ENCODE data around the gene MTX1.
"Not testable (repeated sequence)": the region's sequence is repeated elsewhere in the genome, so short reads cannot be mapped to it uniquely, and the experiment has no call there.

The MTX1 gene

DNA sequence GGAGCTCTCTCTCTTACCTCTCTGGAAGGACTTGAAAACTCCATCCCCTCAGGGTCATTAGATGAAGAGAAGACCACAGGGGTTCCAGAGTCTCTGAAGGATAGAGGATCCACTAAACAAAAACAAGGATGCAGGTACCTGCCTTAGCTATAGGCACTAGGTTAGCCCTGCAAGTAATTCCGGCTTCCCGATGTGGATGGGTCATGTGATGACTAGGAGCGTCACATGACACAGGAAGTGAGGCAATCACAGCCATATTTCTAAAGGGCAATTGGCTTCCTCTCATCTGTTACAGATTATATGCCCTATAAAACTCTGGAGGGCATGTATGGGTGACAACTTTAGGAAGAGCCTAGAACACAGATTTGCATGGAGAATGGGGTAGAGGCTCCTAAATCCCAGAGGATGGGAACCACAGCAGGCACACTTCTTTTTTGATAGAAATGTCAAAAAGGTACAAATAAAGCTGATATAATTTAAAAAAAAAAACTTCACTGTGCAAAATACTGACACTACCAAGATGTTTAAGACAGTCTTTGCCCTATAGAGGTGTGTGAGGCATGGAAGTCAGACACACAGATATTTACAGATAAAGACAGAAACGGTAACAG is 32.7 kb downstream of the MTX1 start:
- DNase-seq (ENCODE audit: low spot score): peak; percentile 72
- TF ChIP-seq, protein P1, sequence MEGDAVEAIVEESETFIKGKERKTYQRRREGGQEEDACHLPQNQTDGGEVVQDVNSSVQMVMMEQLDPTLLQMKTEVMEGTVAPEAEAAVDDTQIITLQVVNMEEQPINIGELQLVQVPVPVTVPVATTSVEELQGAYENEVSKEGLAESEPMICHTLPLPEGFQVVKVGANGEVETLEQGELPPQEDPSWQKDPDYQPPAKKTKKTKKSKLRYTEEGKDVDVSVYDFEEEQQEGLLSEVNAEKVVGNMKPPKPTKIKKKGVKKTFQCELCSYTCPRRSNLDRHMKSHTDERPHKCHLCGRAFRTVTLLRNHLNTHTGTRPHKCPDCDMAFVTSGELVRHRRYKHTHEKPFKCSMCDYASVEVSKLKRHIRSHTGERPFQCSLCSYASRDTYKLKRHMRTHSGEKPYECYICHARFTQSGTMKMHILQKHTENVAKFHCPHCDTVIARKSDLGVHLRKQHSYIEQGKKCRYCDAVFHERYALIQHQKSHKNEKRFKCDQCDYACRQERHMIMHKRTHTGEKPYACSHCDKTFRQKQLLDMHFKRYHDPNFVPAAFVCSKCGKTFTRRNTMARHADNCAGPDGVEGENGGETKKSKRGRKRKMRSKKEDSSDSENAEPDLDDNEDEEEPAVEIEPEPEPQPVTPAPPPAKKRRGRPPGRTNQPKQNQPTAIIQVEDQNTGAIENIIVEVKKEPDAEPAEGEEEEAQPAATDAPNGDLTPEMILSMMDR (IDR thresholded peaks at IDR 0.05; ENCODE audit: extremely low read depth, missing control alignments): no peak

DNA sequence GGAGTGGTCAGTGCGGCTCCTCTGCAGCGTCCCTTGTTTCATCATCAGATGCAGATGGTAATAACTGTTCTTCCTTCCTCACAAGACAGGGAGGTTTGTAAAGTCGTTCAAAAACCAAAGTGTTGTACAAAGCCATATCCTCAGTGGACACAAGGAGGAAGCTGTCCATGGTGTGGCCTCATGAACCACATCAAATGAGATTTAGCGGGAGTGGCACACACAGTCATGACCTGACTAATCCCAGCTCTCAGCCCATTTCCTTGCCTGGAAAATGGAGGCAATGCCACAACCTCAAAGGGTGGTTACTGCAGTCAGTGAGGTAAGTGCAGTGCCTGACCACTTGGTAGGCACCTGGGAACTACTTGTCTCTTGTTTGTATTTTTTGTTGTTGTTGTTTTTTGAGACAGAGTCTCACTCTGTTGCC is 33.4 kb downstream of the MTX1 start:
- TF ChIP-seq, protein P1 (IDR thresholded peaks at IDR 0.05; ENCODE audit: extremely low read depth, missing control alignments): no peak
- no peak for DNase-seq (ENCODE audit: low spot score)

DNA sequence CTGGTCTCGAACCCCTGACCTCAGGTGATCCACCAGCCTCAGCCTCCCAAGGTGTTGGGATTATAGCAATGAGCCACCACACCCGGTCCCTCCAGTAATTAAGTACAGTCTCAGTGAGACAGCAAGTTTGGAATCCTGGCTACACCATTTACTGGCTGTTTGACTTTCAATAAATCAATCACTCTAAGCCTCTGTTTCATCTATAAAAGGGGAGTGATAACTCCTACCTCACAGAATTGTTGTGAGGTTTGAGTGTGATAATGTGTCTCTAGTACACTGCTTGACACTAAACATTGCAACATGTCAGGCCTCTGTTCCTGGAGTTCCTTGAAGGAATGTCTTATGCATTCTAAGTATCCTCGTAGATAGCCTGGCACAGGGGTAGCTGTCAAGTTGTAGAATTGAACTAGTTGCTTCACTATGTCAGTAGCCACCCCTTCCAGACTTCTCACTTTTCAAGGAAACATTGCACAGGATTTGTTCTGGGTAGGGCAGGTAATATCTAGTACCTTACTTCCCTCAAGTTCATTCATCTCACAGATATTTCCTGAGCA is 34.4 kb downstream of the MTX1 start:
- no peak for DNase-seq (ENCODE audit: low spot score)
- TF ChIP-seq, protein P1 (IDR thresholded peaks at IDR 0.05; ENCODE audit: extremely low read depth, missing control alignments): no peak

DNA sequence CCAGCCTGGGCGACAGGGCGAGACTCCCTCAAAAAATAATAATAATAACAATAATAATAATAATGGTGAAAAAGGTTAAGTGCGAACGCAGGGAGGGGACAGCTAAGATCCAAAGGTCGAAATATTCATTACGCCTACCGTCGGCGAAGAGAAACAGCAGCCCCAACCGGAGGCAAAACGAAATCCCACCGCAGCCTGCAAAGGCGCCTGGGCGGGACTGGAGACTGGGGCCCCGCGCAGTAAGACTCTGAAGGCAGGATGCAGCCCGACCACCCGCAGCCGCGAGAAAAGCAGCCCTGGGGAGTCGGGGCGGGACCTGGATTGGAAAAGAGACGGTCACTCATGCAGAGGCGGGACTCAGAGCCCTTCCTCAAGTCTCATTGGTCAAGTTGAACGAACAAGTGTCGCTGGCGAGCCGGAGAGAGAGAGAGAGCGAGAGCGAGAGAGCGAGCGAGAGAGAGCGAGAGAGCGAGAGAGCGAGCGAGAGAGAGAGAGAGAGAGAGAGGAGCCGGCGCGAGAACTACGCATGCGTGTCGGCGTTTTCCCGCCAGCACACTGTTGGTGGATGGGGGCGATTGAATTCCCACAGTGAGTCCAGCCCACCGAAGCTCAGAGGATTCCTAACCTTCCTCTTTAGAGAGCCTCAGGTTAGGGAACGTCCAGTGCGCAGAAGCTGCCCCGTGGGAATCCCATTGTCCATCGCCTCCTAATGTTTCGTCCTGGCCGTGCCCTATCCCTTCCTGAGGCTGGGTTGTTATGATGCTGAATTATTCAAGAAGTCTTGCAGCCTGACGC is 36.1 kb downstream of the MTX1 start:
- TF ChIP-seq, protein P1 (IDR thresholded peaks at IDR 0.05; ENCODE audit: extremely low read depth, missing control alignments): peak; percentile 20
- peak; percentile 93 for DNase-seq (ENCODE audit: low spot score)

DNA sequence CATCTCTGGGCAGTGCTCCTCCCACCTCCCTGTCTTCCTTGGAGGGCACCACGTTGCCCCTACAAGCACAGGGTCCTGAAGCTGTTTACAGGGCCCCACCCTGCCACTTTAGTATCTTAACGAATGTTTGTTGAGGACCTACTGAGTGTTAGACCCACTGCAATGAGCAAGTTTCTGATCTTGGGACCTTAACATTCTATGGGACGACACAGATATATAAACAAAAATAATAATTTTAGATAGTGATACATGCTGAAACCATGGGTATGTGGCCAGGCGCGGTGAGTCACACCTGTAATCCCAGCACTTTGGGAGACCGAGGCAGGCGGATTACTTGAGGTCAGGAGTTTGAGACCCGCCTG is 36.6 kb downstream of the MTX1 start:
- no peak for DNase-seq (ENCODE audit: low spot score)
- TF ChIP-seq, protein P1 (IDR thresholded peaks at IDR 0.05; ENCODE audit: extremely low read depth, missing control alignments): no peak

DNA sequence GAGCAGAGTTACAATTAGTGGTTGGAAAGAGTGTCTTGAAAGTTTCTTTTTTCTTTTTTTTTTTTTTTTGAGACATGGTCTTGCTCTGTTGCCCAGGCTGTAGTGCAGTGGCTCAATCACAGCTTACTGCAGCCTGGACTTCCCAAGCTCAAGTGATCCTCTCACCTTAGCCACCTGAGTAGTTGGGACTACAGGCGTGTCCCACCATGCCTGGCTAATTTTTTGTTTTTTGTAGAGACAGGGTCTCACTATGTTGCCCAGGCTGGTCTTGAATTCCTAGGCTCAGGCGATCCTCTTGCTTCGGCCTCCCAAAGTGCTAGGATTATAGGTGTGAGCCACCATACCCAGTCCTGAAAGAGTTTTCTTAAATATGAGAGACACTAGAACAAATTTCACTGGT is 38.3 kb downstream of the MTX1 start:
- not testable (repeated sequence) for DNase-seq (ENCODE audit: low spot score)

DNA sequence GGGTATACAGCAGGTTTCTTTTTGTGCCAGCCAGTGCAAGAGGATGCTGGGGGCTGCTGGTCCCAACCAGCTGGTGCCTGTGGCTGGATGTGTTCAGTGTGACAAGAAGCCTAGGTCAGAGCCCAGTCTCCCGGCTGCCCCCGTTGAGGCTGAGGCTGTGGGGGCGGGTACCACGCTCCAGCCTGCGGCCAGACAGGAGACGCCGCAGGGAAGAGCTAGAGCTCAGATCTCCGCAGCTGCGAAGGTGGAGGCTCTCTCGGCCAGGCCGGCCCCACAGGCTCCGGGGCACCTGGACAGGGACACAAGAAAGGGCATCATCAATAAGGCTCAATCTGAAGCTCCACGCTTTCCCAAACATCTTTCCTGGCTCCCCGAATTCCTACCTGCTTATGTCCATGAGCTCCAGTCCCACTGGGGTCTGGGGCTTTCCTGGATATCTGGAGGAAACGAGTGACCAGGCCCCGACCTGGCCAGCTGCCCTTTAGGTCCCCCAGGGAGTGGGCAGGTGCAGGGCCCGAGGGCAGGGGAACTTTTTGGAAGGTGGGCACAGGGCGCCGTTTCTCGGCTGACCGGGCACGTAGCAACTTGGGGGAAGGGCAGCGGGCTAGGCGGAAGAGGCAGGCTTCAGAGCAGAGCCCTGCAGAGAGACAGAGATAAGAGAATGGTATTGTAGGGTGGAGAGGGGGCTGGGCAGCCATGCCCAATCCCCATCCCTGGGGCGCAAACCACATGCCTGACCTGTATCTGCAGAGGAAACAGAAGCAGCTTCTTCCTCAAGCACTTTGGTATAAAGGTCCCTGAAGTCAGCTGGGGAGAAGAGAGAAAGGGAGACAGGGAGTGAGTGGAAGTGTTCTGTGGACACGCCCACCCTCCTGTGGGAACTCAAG is 39.4 kb downstream of the MTX1 start:
- DNase-seq (ENCODE audit: low spot score): no peak
- TF ChIP-seq, protein P1 (IDR thresholded peaks at IDR 0.05; ENCODE audit: extremely low read depth, missing control alignments): no peak

Measured in GM20000 (cell line).